HG02885 (cell line): ENCODE results near the gene PRR33.

Experiments used
- ATAC-seq: cut with Tn5 transposase; IDR thresholded peaks from one replicate; pipeline ENCODE4 v1.9.1; 2021; ENCODE audit warnings: mild to moderate bottlenecking; ENCODE audit not compliant: unreplicated experiment, poor library complexity

The PRR33 gene

DNA sequence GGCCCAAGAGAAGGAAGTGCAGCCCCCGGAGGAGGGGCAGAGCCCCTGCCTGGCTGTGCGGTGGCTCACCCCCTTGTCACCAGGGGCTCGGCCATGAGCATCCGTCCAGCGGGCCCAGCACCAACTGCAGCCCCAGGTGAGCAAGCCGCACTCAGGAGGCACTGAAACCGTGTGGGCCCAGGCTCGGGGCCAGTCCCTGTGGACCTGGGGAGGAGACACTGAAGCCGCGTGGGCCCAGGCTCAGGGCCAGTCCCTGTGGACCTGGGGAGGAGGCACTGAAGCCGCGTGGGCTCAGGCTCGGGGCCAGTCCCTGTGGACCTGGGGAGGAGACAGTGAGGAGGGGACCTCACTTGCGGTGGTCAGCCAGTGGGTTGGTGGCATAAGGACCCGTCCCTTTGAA is 24.9 kb downstream of the PRR33 start:
- ATAC-seq = no peak

DNA sequence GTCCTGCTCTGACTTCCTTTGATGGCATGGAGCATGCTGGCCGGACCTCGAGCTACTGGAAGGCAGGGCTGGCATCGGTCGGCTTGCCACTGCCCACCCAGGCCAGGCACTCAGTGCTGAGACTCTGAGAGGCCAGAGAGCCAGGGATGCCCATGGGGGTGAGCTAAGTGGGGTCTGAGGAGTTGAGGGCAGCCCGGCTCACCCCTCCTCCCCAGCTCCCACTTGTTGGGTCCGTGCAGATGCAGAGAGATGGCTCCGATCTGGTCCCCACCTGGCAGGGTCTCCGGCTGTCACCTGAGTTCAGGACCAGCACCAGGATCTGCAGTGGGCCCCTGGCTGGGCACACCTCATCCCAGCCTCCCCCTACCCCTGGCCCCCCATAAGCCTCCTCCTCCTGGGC is 25.5 kb downstream of the PRR33 start:
- ATAC-seq = no peak

- no peak for ATAC-seq
These were observed 26.6 kb downstream of the PRR33 start for GRCh38 chr11:1864831-1865665.

GRCh38 chr11:1864231-1864630 is 27.5 kb downstream of the PRR33 start:
- no peak for ATAC-seq

DNA sequence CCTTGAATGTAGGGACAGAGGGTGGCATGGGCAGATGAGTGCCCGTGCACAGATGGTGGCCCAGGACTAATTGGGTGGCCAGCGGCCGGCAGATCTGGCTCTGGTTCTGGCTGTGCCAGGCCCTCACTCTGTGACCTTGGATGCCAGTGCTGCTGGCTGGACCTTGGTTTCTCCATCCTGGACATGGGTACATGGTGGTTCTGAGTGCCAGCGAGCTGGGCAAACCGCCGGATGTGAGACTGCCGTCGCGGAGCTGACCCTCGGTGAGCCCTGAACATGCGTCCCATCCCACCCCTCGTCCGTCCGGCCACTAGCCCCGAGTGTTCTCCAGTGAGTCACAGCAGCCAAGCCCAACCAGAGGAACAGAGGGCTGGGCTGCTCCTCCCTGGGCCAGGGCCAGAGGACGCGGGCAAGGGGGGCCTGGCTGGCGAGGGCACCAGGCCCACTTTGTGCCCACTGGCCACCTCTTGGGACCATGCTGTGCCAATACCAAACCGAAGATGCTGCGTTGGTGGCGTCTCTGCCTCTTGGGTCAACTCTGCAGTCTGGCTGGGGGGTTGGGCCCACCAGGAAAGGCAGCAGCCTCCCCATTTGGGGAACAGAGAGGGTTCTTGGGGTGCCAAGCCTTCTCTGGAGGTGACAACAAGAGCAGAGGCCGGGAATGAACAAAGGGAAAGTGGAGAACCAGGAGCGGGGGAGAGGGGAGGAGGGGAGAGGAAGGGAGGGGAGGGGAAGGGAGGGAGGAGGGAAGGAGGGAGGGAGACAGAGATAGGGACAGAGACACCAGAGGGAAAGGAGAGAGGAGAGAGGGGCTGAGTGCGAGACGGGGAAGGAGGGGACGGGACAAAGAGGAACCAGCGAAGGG is 28.1 kb downstream of the PRR33 start:
- no peak for ATAC-seq

DNA sequence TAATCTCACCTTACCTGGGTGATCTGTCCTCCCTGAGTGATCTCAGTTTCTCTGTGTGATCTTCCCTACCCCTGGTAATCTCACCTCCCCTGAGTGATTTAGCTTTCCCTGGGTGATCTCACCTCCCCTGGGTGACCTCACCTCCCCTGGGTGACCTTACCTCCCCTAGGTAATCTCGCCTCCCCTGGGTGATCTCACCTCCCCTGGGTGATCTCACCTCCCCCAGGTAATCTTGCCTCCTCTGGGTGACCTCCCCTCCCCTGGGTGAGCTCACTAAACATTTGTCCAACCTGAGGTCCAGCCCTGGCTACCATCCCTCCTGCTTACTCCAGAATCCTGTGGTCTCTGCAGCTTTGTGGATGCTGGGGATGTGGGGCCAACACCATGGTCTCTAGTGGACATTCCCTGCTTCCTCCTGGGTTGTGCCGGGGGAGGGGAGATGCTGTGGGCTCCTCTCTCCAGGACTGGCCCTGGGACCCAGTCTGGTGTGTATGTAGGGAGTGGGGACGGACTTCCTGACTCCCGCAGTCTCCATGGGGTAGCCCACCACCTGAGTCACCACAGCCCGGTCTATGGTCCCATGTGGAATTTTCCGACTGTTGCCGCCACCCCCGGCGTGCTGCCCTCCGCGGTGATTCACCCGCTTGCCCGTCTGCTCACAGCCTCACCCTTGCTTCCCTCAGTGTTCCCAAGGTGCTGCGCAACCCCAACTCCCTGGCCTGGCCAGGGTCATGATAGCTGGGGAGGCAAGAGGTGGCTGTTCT is 28.9 kb downstream of the PRR33 start:
- no peak for ATAC-seq

- ATAC-seq = no peak
These were observed 30.0 kb downstream of the PRR33 start for GRCh38 chr11:1861435-1862411.

GRCh38 chr11:1860108-1860507 is 31.6 kb downstream of the PRR33 start:
- no peak for ATAC-seq

DNA sequence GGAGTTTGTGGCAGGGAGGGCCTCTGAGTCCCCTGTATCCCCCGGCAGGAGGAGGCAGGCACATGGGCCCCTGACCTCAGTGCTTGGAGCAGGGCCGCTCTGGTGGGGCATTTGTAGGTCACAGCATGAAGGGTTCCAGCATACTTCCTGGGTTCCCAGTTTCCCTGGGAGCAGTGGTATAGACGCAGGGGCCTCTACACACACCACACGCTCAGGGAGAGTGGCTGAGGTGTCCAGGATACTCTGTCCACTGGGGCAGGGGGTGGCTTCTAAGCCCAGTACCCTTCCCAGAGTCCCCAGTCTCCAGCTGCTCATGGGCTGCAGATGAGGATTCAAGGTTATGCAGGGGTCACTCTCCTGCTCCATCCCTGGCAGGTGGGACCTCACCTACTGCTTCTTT is 32.7 kb downstream of the PRR33 start:
- no peak for ATAC-seq

GRCh38 chr11:1858576-1858975 is 33.1 kb downstream of the PRR33 start:
- no peak for ATAC-seq

- no peak for ATAC-seq
These were observed 33.5 kb downstream of the PRR33 start for GRCh38 chr11:1858154-1858553.

DNA sequence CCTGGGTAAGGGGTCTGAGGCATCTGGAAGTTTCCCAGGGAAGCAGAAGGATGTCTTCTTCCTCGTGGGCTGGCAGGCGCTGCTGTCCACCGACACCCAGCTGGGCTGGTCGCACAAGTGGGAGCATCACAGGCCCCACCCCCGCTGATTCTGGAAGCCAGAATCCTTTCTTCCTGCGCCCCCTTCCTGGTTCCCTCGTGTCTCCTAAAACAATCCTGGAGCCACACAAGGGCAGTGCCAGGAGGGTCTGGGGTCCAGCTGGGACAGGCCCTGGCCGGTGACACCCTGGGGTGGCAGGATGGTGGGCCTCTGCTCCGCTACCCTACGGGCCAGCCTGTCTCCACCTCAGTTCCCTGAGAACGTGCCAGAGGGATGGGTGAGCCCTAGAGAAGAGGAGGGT is 34.6 kb downstream of the PRR33 start:
- no peak for ATAC-seq

DNA sequence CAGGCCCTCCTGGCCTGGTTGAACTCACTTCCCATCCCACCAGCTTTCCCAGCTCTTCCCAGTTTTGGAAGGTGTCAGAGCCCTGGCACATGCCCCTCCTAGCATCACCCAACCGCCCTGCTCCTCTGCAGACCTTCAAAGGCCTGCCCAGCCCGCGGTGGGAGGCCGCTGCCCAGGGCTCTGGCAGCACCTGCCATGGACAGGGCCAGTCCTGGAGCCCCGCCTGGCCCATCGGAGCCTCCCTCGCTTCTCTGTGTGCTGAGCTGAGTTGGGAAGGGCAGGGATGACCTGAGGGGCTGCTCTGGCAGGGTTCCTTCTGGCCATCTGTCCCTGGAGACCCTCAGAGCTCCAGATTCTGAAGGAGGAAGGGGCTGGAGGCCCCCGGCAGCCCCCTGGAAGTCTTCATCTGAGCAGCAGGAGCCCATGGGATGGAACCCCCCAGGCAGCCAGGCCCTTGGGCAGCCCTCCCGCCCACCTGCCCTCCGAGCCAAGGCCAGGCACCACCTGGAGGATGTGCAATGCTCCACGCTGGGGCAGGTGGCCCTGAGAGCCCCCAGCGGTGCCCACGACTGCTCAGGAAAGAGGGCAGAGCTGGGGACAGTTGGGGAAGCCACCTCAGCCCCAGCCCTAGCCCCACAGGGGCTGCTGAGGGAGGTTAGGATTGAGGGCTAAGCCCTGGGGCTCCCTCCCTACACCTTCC is 35.2 kb downstream of the PRR33 start:
- no peak for ATAC-seq

GRCh38 chr11:1855886-1856265 is 35.8 kb downstream of the PRR33 start:
- ATAC-seq = no peak

- peak; percentile 33 for ATAC-seq
These were observed 36.5 kb downstream of the PRR33 start for GRCh38 chr11:1854949-1855885.

DNA sequence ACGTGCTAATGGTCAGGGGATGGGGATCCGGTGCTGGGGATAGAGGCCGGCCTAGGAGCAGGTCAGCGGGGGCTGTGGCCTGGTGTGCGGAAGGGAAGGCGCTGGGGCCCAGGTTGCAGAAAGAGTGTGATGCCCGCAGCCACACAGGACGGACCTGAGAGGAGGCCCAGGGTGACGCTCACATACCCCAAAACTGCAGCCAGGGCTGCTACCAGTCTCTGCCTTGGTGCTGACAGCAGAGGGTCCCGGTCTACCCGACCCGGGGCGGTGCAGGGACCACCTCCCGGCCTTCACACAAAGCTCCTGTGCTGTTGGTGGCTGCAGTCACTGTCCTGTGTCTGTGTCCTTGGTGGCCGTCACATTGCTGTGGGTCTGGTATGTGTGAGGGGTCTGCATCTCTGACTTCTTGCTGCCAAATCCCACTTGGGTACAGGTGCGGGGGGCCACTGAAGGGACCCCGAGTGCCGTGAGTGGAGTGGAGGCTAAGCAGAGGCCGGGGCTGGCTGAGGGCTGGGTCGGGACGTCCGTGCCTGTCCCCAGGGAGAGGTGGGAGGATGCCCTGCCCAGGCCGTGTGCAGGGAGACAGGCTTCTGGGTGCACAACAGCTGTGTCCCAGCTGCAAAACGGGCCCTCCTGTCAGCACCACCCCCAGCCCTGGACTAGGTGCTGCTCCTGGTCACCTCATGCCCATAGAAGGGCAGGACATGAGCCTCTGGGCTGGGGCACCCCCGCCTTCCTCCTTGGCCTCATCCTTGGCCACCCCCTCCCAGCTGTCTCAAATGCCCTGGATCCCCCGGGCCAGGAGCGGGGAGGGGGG is 37.4 kb downstream of the PRR33 start:
- peak; percentile 19 for ATAC-seq
